A673 (cell line): ENCODE results near the gene NEU3.

Experiments used
- EZH2 ChIP-seq: fragments of 200-600 bp; sonication (generic); IDR thresholded peaks from 2 replicates; pipeline ENCODE4 v1.6.1; 2017; ENCODE audit warnings: borderline replicate concordance, low read depth, mild to moderate bottlenecking, mixed read lengths, antibody characterized with exemption, low read length; ENCODE audit not compliant: poor library complexity, severe bottlenecking
- TF ChIP-seq, protein P1 (sequence below): fragments of 300-800, 200-600 bp; sonication (generic); conservative IDR thresholded peaks from 2 replicates; pipeline ENCODE4 v1.5.1; 2017; ENCODE audit warnings: low read depth, mild to moderate bottlenecking, antibody characterized with exemption, low read length, moderate library complexity, mixed read lengths

DNA sequence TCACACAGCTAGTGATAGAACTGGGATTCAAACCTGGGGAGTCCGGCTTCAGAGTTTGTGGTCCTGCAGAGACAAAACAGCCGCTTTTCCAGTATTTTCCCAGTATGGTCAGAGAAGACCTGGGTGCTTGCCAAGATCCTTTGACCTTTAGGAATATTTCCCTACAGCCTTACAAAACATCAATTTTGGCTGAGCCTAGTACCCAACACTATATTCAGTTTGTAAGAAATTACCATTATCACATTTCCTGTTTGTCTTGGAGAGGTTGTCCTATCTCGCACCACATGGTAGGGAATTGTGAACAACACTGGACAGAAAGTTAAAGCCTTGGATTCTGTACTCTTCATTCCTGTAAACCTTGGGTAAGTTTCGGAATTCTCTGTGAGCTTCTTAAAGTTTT is 10.7 kb upstream of the NEU3 start:
- no peak for TF ChIP-seq EZH2
- TF ChIP-seq, protein P1, sequence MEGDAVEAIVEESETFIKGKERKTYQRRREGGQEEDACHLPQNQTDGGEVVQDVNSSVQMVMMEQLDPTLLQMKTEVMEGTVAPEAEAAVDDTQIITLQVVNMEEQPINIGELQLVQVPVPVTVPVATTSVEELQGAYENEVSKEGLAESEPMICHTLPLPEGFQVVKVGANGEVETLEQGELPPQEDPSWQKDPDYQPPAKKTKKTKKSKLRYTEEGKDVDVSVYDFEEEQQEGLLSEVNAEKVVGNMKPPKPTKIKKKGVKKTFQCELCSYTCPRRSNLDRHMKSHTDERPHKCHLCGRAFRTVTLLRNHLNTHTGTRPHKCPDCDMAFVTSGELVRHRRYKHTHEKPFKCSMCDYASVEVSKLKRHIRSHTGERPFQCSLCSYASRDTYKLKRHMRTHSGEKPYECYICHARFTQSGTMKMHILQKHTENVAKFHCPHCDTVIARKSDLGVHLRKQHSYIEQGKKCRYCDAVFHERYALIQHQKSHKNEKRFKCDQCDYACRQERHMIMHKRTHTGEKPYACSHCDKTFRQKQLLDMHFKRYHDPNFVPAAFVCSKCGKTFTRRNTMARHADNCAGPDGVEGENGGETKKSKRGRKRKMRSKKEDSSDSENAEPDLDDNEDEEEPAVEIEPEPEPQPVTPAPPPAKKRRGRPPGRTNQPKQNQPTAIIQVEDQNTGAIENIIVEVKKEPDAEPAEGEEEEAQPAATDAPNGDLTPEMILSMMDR = no peak
